GM21529 (cell line): Measurements from ENCODE around the gene OGFOD1.
A peak's percentile ranks its signal among the peaks of the same experiment; 100 is the strongest.
"Not testable (repeated sequence)": the region's sequence is repeated elsewhere in the genome, so short reads cannot be mapped to it uniquely, and the experiment has no call there.

Experiments used
- ATAC-seq: cut with Tn5 transposase; IDR thresholded peaks from one replicate; pipeline ENCODE4 v1.9.1; 2021; ENCODE audit not compliant: unreplicated experiment

The OGFOD1 gene

GRCh38 chr16:56479469-56479868 lies 28.1 kb downstream of the OGFOD1 start:
- no peak for ATAC-seq

GRCh38 chr16:56480776-56481467 lies 29.6 kb downstream of the OGFOD1 start:
- ATAC-seq = no peak

- ATAC-seq = no peak
These were observed 30.2 kb downstream of the OGFOD1 start for GRCh38 chr16:56481468-56482122.

GRCh38 chr16:56482683-56483236 lies 31.4 kb downstream of the OGFOD1 start:
- ATAC-seq = no peak

- no peak for ATAC-seq
These were observed 32.0 kb downstream of the OGFOD1 start for GRCh38 chr16:56483394-56483793.

GRCh38 chr16:56488035-56488434 lies 36.7 kb downstream of the OGFOD1 start:
- no peak for ATAC-seq

GRCh38 chr16:56488868-56489267 lies 37.5 kb downstream of the OGFOD1 start:
- ATAC-seq = not testable (repeated sequence)

- no peak for ATAC-seq
These were observed 40.4 kb downstream of the OGFOD1 start for GRCh38 chr16:56491657-56492261.

- ATAC-seq = no peak
These were observed 41.8 kb downstream of the OGFOD1 start for GRCh38 chr16:56493126-56493525.

- no peak for ATAC-seq
These were observed 42.5 kb downstream of the OGFOD1 start for GRCh38 chr16:56493815-56494214.

GRCh38 chr16:56505181-56505580 lies 53.8 kb downstream of the OGFOD1 start:
- no peak for ATAC-seq

GRCh38 chr16:56506941-56507340 lies 55.6 kb downstream of the OGFOD1 start:
- ATAC-seq = no peak

- no peak for ATAC-seq
These were observed 59.2 kb downstream of the OGFOD1 start for GRCh38 chr16:56510544-56510943.

- no peak for ATAC-seq
These were observed 60.7 kb downstream of the OGFOD1 start for GRCh38 chr16:56512025-56512424.

GRCh38 chr16:56513091-56513490 lies 61.7 kb downstream of the OGFOD1 start:
- no peak for ATAC-seq

GRCh38 chr16:56513972-56514371 lies 62.6 kb downstream of the OGFOD1 start:
- no peak for ATAC-seq

- ATAC-seq = no peak
These were observed 63.5 kb downstream of the OGFOD1 start for GRCh38 chr16:56514845-56515244.

- no peak for ATAC-seq
These were observed 64.3 kb downstream of the OGFOD1 start for GRCh38 chr16:56515665-56516064.

GRCh38 chr16:56517206-56517605 lies 65.9 kb downstream of the OGFOD1 start:
- ATAC-seq = no peak

- no peak for ATAC-seq
These were observed 67.1 kb downstream of the OGFOD1 start for GRCh38 chr16:56518425-56518824.

GRCh38 chr16:56519459-56520250 lies 68.3 kb downstream of the OGFOD1 start, which contains the start of gene BBS2:
BBS2 (minus strand) TSS chr16:56520024; CDS start chr16:56519862, 162 bp downstream.
- peak; percentile 88 for ATAC-seq
